Fibroblast of upper back skin (primary cell): ENCODE data around the gene AFMID.

ENCODE experiments used
- DNase-seq: peaks from one replicate; pipeline ENCODE4 v3.0.0-alpha.2; 2013

AFMID gene

DNA sequence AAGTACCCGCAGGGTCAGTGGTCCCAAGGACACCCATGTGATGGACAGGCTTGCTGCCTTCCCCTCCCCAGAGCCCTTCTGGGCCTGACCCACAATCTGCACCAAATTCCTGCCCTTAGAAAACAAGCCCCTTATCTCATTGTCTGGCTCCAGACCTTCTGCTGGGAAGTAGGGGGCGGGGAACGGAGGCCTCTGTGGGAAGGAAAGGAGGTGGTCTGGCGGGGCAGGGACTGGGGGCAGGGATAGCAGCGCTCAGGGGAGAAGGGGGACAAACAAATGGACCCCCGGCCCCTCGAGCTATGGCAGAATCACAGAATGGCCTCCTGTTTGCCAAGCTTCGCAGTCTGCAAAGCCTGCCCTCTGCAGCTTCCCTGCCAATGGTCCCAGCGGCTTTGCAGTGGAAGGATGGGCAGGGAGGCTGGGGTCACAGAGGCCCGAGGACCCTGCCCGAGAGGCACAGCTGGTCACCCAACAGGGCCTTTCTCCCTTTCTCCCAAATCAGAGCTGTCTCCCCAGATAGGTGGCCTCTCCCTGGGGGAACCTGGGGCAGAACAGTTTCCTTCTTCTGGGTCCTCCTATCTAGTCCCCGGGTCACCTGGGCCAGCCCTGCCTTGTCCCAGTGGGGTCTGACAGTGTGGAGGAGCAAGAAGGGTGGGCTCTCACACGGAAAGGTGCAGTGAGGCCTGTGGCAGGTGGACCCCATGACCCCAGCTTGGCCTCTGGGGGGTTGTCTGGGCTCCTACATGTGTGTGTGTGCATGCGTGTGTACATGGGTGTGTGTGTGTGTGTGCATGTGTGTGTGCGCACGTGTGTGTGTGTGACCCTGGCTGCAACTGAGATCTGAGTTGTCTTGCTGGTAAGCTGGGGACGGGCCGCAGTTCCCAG, 69.8 kb downstream of the AFMID start:
- no peak for DNase-seq
